HCT116 (cell line): ENCODE measurements around the gene HOXB9. TPM values are rescaled to one million over a fixed set of nuclear protein-coding genes. Genes with fewer than 3 reads are reported as not detected.
A peak's percentile ranks its signal among the peaks of the same experiment; 100 is the strongest.

Experiments
- ATAC-seq: fragments of 200-7000 bp; cut with Tn5 transposase; 2 replicates; pipeline ENCODE4 v1.9.1; 2020; ENCODE audit warnings: mild to moderate bottlenecking, moderate library complexity
- BruUV-seq: library from RNA; stranded (reverse); fragments of 400-500 nt; replicated peaks from 2 replicates; lab custom pipeline; 2021; lab: Mats Ljungman, UMichigan
- CTCF ChIA-PET: fragments of 300-600 bp; sonication (Branson Sonifier 250); formaldehyde crosslinking; loops from one replicate; lab custom pipeline; 2021; ENCODE audit warnings: antibody characterized with exemption; lab: Charles Lee
- POLR2A ChIA-PET: fragments of 300-600, 350-600 bp; sonication (Branson Sonifier 250); formaldehyde crosslinking; loops from one replicate; lab custom pipeline; 2021; ENCODE audit warnings: antibody characterized with exemption; lab: Charles Lee
- RAD21 ChIA-PET, 2 experiments: fragments of 300-600 bp; sonication (Branson Sonifier 250); formaldehyde crosslinking; loops; one replicate each; lab custom pipeline; 2023; ENCODE audit warnings: low total read pairs in 2 of 2; ENCODE audit not compliant: uncharacterized antibody in 2 of 2, unreplicated experiment in 2 of 2, low non-redundant PET in 1 of 2; lab: Charles Lee
- DNase-seq: peaks from one replicate; pipeline ENCODE4 v3.0.0-alpha.2; 2010; ENCODE audit warnings: low read depth, low spot score
- H2AFZ ChIP-seq: fragments of 200-600 bp; shearing (Covaris generic), sonication (generic); 2 replicates; pipeline ENCODE4 v1.6.1; 2017; ENCODE audit warnings: low read depth, mixed run types, mixed read lengths, antibody characterized with exemption, low read length; ENCODE audit not compliant: poor library complexity, severe bottlenecking
- H3K27ac ChIP-seq: 2 replicates; pipeline ENCODE4 v1.5.1; 2012; ENCODE audit warnings: low read depth, low read length
- H3K27me3 ChIP-seq: fragments of 200-600 bp; sonication (generic); 2 replicates; pipeline ENCODE4 v1.6.1; 2016; ENCODE audit warnings: mixed run types, low read length, mixed read lengths; ENCODE audit not compliant: insufficient read depth
- H3K36me3 ChIP-seq, 2 experiments: fragments of 200-500 bp in 1 of 2; fragments of 200-600 bp in 1 of 2; sonication (Bioruptor generic) in 1 of 2; sonication (generic) in 1 of 2; 2 replicates each; pipeline versions ENCODE4 v1.5.1 to v1.6.1; 2014 to 2016; ENCODE audit warnings: low read length in 2 of 2, inconsistent platforms in 1 of 2, mixed read lengths in 1 of 2, mixed run types in 1 of 2; ENCODE audit not compliant: insufficient read depth in 2 of 2, control insufficient read depth in 1 of 2
- H3K4me1 ChIP-seq, 2 experiments: fragments of 200-600 bp in 1 of 2; sonication (generic) in 1 of 2; 2 replicates each; pipeline versions ENCODE4 v1.5.1 to v1.6.1; 2012 to 2017; ENCODE audit warnings: low read length in 2 of 2, inconsistent platforms in 1 of 2, mild to moderate bottlenecking in 1 of 2, mixed read lengths in 1 of 2, mixed run types in 1 of 2, moderate library complexity in 1 of 2; ENCODE audit not compliant: insufficient read depth in 2 of 2, control insufficient read depth in 1 of 2
- H3K4me2 ChIP-seq: fragments of 200-600 bp; sonication (generic); 2 replicates; pipeline ENCODE4 v1.6.1; 2017; ENCODE audit warnings: mixed run types, low read length, mixed read lengths
- H3K4me3 ChIP-seq, 2 experiments: fragments of 200-600 bp in 1 of 2; sonication (generic) in 1 of 2; replicated peaks in 1 of 2; 2 replicates each; pipeline ENCODE4 v1.5.1; 2011 to 2016; ENCODE audit warnings: low read length in 2 of 2, control low read depth in 1 of 2, low read depth in 1 of 2, mild to moderate bottlenecking in 1 of 2, mixed read lengths in 1 of 2, mixed run types in 1 of 2
- H3K79me2 ChIP-seq: fragments of 200-600 bp; sonication (generic); 2 replicates; pipeline ENCODE4 v1.6.1; 2017; ENCODE audit warnings: mild to moderate bottlenecking, mixed run types, low read length, moderate library complexity, mixed read lengths; ENCODE audit not compliant: insufficient read depth
- H3K9ac ChIP-seq: fragments of 200-600 bp; sonication (generic); 2 replicates; pipeline ENCODE4 v1.6.1; 2016; ENCODE audit warnings: low read length, mixed read lengths
- H3K9me2 ChIP-seq: fragments of 200-600 bp; sonication (generic), shearing (Covaris generic); 2 replicates; pipeline ENCODE4 v1.6.1; 2017; ENCODE audit warnings: mixed run types, mild to moderate bottlenecking, moderate library complexity; ENCODE audit not compliant: insufficient read depth
- H3K9me3 ChIP-seq, 2 experiments: fragments of 200-500 bp in 1 of 2; fragments of 200-600 bp in 1 of 2; sonication (Bioruptor generic) in 1 of 2; sonication (generic) in 1 of 2; 2 replicates each; pipeline ENCODE4 v1.6.1; 2014 to 2017; ENCODE audit warnings: low read length in 2 of 2, mixed read lengths in 2 of 2, inconsistent platforms in 1 of 2, low read depth in 1 of 2, mild to moderate bottlenecking in 1 of 2, mixed run types in 1 of 2, moderate library complexity in 1 of 2; ENCODE audit not compliant: control insufficient read depth in 1 of 2, insufficient read depth in 1 of 2
- H4K20me1 ChIP-seq: fragments of 200-600 bp; sonication (generic), shearing (Covaris generic); 2 replicates; pipeline ENCODE4 v1.6.1; 2017; ENCODE audit warnings: mixed run types, mild to moderate bottlenecking, moderate library complexity; ENCODE audit not compliant: insufficient read depth
- CEBPB ChIP-seq: IDR thresholded peaks from 2 replicates; pipeline ENCODE4 v1.6.1; 2012; ENCODE audit warnings: low read depth
- CTCF ChIP-seq, 3 experiments: fragments of 200-600 bp in 1 of 3; sonication (generic) in 1 of 3; IDR thresholded peaks in 2 of 3; conservative IDR thresholded peaks in 1 of 3; 2 replicates each; pipeline ENCODE4 v1.5.1; 2012 to 2017; ENCODE audit warnings: low read depth in 2 of 3, low read length in 2 of 3, antibody characterized with exemption in 1 of 3, borderline replicate concordance in 1 of 3, control low read depth in 1 of 3, mild to moderate bottlenecking in 1 of 3, mixed read lengths in 1 of 3, mixed run types in 1 of 3, moderate library complexity in 1 of 3; ENCODE audit not compliant: insufficient read depth in 1 of 3
- EGR1 ChIP-seq: IDR thresholded peaks from 2 replicates; pipeline ENCODE4 v1.6.1; 2012; ENCODE audit warnings: low read depth
- FOSL1 ChIP-seq: IDR thresholded peaks from 2 replicates; pipeline ENCODE4 v1.6.1; 2012; ENCODE audit warnings: low read depth
- POLR2A ChIP-seq: IDR thresholded peaks from 2 replicates; pipeline ENCODE4 v1.7.0; 2011; ENCODE audit warnings: borderline replicate concordance; ENCODE audit not compliant: insufficient read depth, insufficient read length; ENCODE audit errors: extremely low read depth
- POLR2AphosphoS5 ChIP-seq: IDR thresholded peaks from 2 replicates; pipeline ENCODE4 v1.6.1; 2011; ENCODE audit warnings: mild to moderate bottlenecking, low read depth, low read length, moderate library complexity
- YY1 ChIP-seq: IDR thresholded peaks from 2 replicates; pipeline ENCODE4 v1.6.1; 2011; ENCODE audit warnings: low read length, low read depth, moderate library complexity, mild to moderate bottlenecking; ENCODE audit not compliant: insufficient replicate concordance; ENCODE audit errors: extremely low read depth
- intact Hi-C: fragments of 100-400 bp; cut with micrococcal nuclease; formaldehyde crosslinking; loops from 2 replicates; pipeline ENCODE4 v1.10.0; 2022
- total RNA-seq: library from RNA; stranded (reverse); gene quantifications from one replicate; pipeline ENCODE4 v1.2.1, GENCODE V29; 2021; ENCODE audit not compliant: unreplicated experiment
- TF ChIP-seq, protein P1 (sequence below): IDR thresholded peaks from 2 replicates; pipeline ENCODE4 v1.6.1; 2011; ENCODE audit warnings: mild to moderate bottlenecking, low read length, moderate library complexity; ENCODE audit not compliant: insufficient replicate concordance; ENCODE audit errors: extremely low read depth

The HOXB9 gene
- total RNA-seq, 1 experiment from 2014 or later: 40.1 TPM

GRCh38 chr17:48604770-48605329, 21.3 kb downstream of the HOXB9 start, which contains the start of gene HOXB6:
Gene HOXB6 (minus strand): TSS chr17:48604986. CDS start chr17:48598150, 6,836 bp downstream.
- ChIA-PET POLR2A (interaction anchor here (0.5 to 1.6 kb wide), 5 partner anchors 9 to 556 kb away, joined by 3 to 6 read pairs (median 4); partner anchors contain the start of gene NFE2L1), RAD21 (interaction anchor here (0.7 kb wide), 2 partner anchors 14 to 389 kb away, joined by 3 to 7 read pairs; no protein-coding TSS in a partner anchor), CTCF (interaction anchor here (0.8 to 1.2 kb wide), 2 partner anchors 67 to 344 kb away, joined by 5 to 6 read pairs; no protein-coding TSS in a partner anchor)
- H3K79me2 ChIP-seq: peaks cover 75% of the 10 kb centered on the region
- TF ChIP-seq YY1 (peak; percentile 71), CTCF (IDR thresholded peaks at IDR 0.05 in 2 of 3, conservative IDR thresholded peaks at IDR 0.05 in 1 of 3; ENCODE audit: borderline replicate concordance in 1 of 3, insufficient read depth in 1 of 3, low read depth in 2 of 3, low read length in 2 of 3) (0 out of 6 replicates have a peak, but pooled peaks of 2 of the 3 experiments have one; percentile 8 to 9), EGR1 (no peak), CEBPB (no peak), POLR2A (peak; percentile 86), FOSL1 (no peak), POLR2AphosphoS5 (peak; percentile 98)
- TF ChIP-seq, protein P1, sequence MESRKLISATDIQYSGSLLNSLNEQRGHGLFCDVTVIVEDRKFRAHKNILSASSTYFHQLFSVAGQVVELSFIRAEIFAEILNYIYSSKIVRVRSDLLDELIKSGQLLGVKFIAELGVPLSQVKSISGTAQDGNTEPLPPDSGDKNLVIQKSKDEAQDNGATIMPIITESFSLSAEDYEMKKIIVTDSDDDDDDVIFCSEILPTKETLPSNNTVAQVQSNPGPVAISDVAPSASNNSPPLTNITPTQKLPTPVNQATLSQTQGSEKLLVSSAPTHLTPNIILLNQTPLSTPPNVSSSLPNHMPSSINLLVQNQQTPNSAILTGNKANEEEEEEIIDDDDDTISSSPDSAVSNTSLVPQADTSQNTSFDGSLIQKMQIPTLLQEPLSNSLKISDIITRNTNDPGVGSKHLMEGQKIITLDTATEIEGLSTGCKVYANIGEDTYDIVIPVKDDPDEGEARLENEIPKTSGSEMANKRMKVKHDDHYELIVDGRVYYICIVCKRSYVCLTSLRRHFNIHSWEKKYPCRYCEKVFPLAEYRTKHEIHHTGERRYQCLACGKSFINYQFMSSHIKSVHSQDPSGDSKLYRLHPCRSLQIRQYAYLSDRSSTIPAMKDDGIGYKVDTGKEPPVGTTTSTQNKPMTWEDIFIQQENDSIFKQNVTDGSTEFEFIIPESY: peak; percentile 1
- peak within 1 kb of the TSS; percentile 94 for H3K27ac ChIP-seq
- H3K36me3 ChIP-seq: peaks cover 0 to 4% of the 10 kb centered on the region in 2 experiments; a peak in 1 of 4 replicates
- H3K4me2 ChIP-seq: peak within 1 kb of the TSS; percentile 82
- no peaks in the 10 kb centered on the region for H3K9me3 ChIP-seq
- peak within 1 kb of the TSS; percentile 78 to 87 for H3K4me3 ChIP-seq
- peak; percentile 35 for ATAC-seq
- BruUV-seq: TSS peak; percentile 73
- peak within 1 kb of the TSS; percentile 86 for H2AFZ ChIP-seq
- H3K9me2 ChIP-seq: no peaks in the 10 kb centered on the region
- no peaks in the 10 kb centered on the region for H3K27me3 ChIP-seq
- intact Hi-C loops: no loop called here
- peak within 1 kb of the TSS; percentile 83 for H3K9ac ChIP-seq
- DNase-seq: no peak
- peaks cover 4% of the 10 kb centered on the region; the same call in 1 of the 2 replicates for H4K20me1 ChIP-seq
- H3K4me1 ChIP-seq: peaks cover 45 to 69% of the 10 kb centered on the region in 2 experiments
